NCI-H345 treated with DMSO at 0.1 percent for 48 hours (cell line): ENCODE measurements around the gene NANOS1.
"Not testable (repeated sequence)": the region's sequence is repeated elsewhere in the genome, so short reads cannot be mapped to it uniquely, and the experiment has no call there.

Experiments used
- DNase-seq: peaks from one replicate; lab custom pipeline; 2025; ENCODE audit not compliant: unreplicated experiment; lab: John Stamatoyannopoulos, UW

Gene NANOS1

DNA sequence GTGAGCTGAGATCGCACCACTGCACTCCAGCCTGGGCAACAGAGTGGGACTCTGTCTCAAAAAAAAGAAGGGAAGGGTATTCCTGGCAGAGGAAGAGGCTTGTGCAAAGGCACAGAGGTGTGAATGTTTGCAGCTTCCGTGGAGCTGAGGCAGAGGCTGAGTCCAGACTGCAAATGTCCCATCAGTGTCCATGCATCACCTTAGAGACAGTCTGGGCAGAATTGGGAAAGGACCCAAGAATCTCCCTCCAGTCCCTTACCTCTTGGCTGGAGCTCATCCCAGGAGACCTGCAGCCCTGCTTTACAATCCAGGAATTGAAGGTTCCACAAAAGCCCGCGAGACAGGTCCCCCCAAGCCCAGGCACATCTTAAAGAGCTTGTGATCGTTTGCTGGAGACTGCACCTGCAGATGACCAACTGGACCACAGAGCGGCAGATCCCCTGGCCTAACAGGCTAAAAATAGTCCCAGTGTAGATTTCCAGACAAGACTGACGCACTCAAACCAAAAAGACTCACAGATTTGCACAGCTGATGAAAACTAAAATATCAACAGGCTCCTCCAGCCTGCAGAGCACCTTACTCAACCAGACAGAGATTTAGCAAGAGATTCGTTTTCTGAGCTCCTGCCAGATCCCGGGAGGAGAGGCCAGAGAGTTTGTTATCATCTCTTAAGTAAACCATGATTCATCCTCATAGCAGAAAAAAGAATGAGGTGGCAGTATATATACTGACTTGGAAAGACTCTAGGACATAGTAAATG is 22.9 kb upstream of the NANOS1 start:
- no peak for DNase-seq

DNA sequence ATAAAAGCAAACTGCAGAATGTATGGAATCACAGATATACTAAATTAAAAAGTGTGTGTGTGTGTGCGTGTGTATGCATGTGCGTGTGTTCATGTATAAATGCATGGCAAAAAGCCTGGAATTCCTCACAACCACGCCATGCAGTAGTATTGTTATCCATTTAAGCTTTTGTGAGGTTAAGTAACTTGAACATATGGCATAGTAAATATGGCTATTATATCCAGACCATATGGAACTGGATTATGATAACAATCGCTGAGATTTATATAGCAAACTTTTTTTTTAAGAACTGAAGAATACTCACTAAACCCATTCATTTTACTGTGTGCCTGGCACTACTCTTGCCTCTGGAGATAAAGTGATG is 22.3 kb upstream of the NANOS1 start:
- no peak for DNase-seq

DNA sequence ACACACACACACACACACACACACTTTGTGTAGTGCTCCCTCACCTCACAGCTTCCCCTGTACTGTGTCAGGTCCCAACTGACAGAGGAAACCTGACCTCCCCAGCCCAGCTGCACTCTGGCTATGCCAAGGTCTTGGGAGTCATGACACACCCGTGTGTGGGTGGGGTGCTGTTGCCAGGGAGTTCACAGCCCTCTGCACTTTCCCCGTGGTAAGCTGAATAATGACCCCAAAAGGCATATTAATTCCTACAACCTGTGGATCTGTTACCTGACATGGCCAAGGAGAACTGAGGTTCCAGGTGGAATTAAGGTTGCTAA is 8.9 kb upstream of the NANOS1 start:
- no peak for DNase-seq

DNA sequence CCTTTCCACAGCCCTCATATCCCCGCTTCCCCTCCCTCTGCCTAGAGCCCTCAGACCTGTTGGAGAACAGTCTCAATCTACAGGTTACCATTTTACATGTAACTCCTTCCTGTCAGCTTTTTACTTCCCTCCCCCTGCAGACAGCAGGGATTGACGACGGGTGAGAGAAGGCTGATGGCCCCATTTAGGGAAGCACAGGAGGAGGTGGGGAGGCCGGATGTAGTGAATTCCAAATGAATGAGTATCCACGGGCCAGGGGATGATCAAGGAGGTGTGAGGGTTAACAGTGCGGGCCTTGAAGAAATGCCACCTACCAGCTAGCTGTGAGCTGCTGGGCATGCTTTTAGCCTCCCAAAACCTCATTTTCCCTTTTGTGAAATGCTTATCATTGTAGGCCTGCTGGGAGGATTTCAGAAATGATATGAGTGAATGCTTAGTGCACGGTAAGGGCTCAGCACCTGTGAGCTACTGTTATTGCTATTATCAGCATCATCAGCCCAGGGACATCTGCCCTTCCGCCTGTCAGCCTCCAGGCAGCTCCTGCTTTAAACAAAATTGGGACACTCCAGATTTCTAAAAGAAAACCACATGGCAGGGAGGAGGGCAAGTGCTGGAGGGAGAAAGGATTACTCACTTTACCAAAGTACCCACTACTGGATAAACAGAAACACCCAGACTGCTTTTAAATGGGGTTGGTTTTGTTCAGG is 6.5 kb upstream of the NANOS1 start:
- DNase-seq, result no peak

DNA sequence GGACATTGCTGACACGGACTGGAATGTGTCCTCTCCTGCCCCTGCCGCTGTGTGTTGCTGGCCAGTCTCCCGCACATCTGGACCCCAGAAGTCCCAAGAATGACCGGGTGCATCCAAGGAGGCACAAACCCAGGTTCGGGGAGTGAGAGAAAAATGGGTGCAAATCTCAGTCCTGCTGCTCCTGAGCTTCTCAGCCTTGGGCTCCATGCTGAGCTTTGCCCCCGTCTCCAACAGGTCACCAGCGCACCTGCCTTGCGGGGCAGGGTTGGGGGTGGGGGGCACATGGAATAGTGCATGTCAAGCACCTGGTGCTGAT is 6.0 kb upstream of the NANOS1 start:
- DNase-seq, result no peak

DNA sequence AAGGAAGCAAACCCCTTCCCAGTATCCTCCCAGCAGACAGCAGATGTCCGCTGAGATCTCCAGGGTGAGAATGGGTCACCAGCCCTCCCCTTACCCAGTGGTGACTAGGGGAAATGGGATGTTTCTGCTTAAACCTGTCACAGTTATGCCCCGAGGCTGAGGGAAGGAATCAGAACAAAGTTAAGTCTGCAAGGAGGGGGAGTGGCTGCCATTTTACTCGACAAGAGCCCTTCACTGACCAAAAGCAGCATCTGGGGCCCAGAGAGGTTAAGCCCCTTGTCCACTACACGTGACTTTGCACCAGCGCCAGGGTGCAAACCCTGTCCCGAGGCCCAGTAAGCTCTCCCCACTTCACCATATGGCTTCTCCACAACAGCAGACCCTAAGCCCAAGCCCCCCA is 4.6 kb upstream of the NANOS1 start:
- no peak for DNase-seq

DNA sequence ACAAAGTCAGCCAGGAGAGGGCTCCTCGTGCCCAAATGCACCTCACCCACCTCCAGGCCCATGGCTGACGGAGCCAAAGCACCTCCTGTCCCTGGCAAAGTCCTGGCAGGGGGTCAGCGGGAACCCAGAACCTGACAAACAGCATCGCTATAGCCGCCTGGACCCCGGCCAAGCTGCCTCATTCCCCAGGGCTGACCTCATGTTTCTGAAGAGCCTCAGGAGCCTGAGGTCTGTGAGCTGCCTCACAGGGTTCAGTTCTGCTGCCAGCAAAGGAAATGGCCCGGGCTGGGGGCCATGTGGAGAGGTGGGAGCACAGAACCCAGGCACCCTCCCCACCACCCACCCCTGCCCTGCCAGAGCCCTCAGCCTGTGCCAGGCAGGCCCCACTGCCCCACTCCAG is 4.2 kb upstream of the NANOS1 start:
- DNase-seq, result no peak

DNA sequence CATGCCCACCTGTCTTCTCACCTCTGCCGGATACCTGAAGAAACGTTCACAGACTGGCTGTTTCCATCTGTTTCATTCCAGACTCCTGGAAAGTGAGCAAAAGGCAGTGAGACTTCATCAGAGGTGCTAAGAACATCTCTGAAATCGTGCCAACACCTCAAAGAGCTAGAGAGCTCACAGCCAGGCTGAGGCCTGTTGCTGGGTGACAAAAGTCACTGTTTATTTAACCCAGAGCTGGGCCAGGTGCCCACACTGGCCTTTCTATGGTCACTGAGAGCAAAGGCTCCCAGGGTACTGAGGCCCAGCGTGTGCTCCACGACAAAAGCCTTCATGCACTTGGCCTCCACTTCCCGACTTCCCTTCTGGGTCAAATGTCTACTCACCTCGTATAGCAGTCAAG is 3.7 kb upstream of the NANOS1 start:
- no peak for DNase-seq

DNA sequence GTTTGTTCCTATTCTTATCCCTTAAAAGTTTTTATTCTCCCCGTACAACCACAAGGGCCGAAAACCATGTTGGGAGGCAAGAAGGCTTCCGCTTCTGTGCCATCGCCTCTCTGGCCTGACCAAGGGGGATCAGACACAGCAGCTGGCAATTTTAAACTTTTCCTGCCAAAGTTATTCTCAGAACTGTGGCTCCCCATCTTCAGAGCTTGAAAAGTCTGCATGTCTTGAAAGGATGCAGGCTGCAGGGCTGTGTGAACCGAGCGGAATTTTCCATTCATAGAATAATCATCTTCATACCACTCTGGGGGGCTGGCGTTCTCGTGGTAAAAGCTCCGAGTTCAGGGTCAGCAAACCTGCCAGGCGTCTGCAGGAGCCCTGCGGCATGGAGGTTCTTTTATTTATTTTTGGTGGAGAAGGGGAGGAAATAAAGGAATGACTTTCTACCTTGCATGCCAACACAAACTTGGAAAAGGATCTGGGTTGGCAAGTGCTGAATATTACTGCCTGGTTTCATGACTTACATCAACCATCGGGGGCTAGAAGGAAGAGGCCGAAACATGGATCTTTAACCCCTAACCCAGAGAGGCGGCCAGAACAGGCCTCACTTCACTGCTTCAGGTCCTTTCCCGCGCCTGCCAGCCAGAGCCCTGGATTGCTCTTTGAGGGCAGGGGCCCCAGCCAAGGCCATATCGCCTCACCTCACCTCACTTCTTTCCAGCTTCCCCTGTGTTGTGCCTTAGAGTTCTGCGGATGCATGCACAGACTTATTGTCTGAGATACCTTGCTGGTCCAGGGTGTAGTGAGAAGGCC is 3.0 kb upstream of the NANOS1 start:
- no peak for DNase-seq

DNA sequence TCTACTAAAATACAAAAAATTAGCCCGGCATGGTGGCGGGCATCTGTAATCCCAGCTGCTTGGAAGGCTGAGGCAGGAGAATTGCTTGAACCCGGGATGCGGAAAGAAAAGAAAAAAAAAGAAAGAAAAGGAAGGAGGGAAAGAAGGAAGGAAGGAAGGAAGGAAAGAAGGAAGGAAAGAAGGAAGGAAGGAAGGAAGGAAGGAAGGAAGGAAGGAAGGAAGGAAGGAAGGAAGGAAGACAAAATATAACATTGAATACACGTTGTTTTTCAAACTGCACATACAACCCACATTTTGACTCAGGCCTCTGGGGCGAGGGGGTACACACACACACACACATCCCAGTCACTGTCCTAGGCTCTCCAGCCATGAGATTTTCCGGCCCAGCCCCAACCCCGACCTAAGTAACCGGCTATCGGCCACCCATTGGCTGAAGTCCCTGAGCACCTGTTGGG is 1.0 kb upstream of the NANOS1 start:
- not testable (repeated sequence) for DNase-seq

DNA sequence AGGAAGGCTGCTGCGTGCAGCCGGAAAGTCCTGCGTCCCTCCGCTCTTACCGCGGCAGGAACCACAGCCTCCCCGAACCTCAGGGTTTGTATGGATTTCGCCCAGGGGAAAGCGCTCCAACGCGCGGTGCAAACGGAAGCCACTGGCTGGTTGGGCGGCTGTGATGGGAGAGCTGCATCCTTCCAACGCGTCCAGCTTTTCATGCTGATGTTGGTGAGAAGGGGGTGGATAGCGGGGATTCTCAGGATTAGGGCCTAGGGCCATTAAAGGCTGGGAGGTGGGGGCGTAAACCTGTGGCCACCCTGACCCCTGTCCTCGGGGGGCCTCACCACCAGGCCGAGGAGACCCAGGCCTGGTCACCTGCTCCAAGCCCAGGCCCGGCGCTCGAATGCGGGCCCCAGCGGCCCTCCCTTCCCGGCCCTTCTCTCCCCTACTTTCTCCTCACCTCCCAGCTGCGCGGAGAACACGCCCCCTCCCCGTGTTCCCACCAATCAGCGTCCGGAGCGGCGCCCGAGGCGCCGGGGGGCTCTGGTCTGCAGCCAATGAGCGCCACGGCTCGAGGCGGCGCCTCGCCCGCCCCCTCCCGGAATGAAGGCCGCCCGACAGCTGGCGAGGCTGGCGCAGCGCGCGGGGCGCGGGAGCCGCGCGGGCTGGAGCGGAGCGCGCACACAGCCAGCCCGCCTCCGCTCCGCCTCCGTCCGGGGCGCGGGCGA is 458 bp upstream of the NANOS1 start:
- DNase-seq, result peak; percentile 42

DNA sequence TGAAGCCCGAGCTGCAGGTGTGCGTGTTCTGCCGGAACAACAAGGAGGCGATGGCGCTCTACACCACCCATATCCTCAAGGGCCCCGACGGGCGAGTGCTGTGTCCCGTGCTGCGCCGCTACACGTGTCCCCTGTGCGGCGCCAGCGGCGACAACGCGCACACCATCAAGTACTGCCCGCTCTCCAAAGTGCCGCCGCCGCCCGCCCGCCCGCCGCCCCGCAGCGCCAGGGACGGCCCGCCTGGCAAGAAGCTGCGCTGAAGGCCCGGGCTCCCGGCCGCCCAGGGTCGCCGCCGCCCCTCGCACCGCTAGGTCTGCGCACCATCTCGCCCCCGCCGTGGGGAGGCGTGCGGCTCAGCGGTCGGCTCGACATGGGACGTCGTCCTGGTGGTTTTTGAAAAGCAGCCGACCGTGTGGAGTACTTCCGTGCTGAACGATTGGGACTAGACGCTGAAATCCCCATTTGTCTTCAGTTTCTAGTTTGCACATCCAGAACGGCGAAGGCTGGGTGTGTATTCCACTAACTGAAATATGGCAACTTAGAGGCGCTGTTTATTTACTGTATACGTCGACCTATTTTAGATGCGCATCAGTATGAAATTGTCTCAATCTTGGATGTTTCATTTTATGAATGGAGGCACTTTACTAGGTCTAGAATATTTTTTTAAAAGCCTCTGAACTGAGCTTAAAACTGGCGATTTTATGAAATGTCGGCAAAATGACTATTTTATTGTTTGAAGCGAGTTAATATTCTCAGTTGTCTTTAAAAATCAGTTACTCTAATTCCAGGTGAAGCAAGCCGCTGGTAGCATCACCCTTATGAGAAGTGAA is 1.1 kb downstream of the NANOS1 start:
- peak; percentile 54 for DNase-seq

DNA sequence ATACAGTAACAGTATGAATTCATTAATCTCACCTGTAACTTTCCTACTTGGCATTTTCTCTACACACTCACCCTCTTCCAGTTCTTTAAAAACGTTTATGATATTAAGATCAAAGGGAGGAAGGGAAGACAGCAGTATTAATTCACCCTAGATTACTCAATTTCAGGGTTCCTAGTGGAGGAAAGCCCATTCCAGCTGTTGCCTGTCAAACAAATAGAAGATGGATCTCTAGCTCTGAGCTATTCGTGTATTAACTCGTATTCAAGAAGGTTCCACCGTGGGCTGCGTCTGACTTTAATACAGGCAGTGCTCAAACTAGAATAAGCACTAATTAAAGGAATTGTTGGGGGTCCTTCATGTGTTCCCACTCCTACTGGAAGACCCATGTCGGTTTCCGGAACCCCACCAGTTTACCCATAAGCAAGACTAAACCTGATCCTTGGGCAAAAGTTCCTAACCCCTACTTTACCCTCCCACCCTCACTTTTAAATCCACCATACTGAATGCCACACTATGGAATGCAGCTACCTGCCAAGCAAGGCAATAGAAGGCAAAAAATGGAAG is 2.1 kb downstream of the NANOS1 start:
- DNase-seq, result no peak

DNA sequence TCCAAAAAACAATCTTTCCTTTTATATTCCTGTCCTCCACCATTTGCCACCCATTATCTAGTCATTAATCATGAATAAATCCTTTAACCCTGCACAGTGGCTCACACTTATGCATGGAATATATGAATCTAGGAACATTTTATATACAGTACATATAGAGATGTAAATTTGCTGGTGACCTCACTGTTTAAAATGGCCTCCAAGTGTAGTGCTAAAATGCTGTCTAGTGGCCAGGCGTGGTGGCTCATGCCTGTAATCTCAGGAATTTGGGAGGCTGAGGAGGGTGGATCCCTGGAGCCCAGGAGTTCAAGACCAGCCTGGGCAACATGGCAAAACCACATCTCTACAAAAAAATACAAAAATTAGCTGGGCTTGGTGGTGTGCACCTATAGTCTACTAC is 9.6 kb downstream of the NANOS1 start:
- DNase-seq, result no peak

DNA sequence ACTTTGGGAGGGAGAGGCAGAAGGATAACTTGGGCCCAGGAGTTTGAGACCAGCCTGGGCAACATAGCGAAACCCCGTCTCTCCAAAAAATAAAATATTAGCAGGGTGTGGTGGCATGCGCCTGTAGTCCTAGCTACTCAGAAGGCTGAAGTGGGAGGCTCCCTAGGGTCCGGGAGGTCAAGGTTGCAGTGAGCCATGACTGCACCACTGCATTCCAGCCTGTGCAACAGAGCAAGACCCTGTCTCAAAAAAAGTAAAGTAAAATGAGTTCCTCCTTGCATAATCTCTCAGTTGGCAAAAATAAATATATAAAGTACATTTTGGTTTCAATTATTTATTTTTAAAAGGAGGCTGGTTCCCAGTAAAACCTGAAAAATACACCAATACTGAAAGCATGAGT is 11.8 kb downstream of the NANOS1 start:
- no peak for DNase-seq

DNA sequence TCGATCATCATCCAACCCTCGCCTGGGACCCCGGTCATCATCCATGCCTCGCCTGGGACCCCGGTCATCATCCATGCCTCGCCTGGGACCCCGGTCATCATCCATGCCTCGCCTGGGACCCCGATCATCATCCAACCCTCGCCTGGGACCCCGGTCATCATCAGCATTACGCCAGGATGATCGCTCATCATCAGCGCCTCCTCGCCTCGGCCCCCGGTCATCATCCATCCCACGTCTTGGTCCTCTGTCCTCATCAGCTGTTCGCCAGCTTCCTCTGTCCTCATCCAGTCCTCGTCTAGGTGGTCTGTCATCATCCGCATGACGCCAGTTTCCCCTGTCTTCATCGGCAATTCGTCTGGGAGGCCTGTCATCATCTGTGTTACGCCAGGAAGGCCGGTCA is 12.7 kb downstream of the NANOS1 start:
- DNase-seq, result no peak

DNA sequence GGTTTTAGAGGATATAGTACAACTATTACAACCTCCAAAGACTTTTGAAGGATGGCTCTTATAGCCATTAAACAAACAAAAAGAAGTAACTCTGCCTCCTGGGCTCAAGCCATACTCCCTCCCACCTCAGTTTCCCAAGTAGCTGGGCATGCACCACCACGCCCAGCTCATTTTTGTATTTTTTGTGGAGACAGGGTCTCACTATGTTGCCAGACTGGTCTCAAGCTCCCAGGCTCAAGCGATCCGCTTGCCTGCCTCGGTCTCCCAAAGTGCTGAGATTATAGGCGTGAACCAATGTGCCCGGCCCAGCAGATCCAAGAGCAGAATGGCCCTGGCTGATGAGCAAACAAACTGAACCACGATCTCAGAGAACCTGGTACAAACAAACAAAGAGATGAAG is 16.0 kb downstream of the NANOS1 start:
- no peak for DNase-seq

DNA sequence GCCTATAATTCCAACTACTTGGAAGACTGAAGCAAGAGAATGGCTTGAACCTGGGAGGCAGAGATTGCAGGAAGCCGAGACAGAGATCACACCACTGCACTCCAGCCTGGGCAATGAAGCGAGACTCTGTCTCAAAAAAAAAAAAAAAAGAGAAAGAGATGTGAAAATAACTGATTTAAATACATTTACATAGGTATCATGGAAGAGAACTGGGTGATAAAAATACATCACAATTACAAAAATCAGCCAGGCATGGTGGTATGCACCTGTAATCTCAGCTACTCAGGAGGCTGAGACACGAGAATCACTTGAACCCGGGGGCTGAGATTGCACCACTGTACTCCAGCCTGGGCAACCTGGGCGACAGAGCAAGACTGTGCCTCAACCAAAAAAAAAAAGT is 19.8 kb downstream of the NANOS1 start:
- no peak for DNase-seq

DNA sequence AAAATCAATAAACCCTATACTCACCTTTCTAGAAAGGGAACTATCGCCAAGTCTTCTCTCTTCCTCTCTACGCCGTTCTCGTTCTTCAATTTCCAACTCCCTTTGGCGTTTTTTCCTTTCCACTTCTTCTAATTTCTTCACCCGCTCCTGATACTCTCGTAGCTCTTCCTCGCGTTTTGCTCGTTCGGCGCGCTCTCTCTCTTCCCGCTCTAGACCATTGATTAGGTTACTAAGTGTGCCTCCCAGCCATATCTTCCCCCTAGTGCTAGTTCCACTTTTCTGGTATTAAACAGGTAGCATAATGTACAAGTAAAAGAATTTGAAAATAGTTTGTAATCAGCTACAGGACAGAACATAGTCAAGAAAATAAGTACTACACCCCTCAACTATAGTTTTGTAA is 20.3 kb downstream of the NANOS1 start:
- no peak for DNase-seq

DNA sequence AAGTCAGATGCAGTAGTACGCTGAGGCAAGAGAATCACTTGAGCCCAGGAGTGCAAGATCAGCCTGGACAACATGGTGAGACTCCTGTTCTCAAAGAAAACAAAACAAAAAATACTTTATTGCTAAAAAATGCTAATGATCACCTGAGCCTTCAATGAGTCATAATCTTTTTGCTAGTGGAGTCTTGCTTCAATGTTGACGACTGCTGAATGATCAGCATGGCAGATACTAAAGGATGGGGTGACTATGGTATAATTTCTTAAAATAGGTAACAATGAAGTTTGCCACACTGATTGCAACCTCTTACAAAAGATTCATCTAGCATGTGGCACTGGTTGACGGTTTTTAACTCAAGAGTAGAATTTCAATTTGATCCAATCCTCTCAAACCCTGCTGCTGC is 22.3 kb downstream of the NANOS1 start:
- DNase-seq, result no peak
